WTC11 (cell line): ENCODE results near the gene CS.

ENCODE experiments used
- GRHL2 ChIP-seq: fragments of 250-450 bp; sonication (Bioruptor Pico); IDR thresholded peaks from 2 replicates; pipeline ENCODE4 v1.8.0; 2022; ENCODE audit warnings: mild to moderate bottlenecking, moderate library complexity; ENCODE audit not compliant: insufficient replicate concordance, severe bottlenecking
- NR1H2 ChIP-seq: sonication (generic); formaldehyde crosslinking; IDR thresholded peaks from 2 replicates; pipeline ENCODE4 v1.9.0; 2021; ENCODE audit warnings: mild to moderate bottlenecking, moderate library complexity, missing genetic modification reagents
- TEAD1 ChIP-seq: sonication (generic); formaldehyde crosslinking; IDR thresholded peaks from 2 replicates; pipeline ENCODE4 v1.8.0; 2022; ENCODE audit warnings: mild to moderate bottlenecking, missing genetic modification reagents
- TF ChIP-seq, protein P1 (sequence below): fragments of 200-600 bp; IDR thresholded peaks from 2 replicates; pipeline ENCODE4 v1.8.0; 2022; ENCODE audit warnings: antibody characterized with exemption
- TF ChIP-seq, protein P2 (sequence below): sonication (generic); formaldehyde crosslinking; IDR thresholded peaks from 2 replicates; pipeline ENCODE4 v1.8.0; 2022; ENCODE audit warnings: mild to moderate bottlenecking, missing genetic modification reagents
- TF ChIP-seq, protein P3 (sequence below): sonication (generic); formaldehyde crosslinking; IDR thresholded peaks from 2 replicates; pipeline ENCODE4 v1.8.0; 2022; ENCODE audit warnings: mild to moderate bottlenecking, missing genetic modification reagents

DNA sequence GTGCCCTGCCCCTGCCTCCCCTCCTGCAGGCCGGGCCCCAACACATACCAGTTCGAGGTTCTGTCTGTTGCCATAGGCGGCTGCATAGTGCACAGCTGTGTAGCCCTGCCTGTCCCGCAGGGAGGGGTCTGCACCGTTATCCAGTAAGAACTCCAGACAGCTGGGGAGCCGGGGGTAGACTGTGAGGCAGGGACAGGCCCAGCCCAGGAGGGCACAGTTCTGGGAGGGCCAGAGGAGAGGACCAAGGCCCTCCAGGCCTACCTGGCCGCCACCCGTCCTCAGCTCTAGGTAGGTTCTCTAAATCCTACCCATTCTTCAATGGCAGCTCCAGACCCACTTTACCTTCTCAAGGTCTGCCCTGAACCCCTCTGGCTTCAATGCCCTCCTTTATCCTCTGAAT is 51.4 kb downstream of the CS start:
- TF ChIP-seq NR1H2 (no peak), TEAD1 (CRISPR knock-in tag) (no peak), GRHL2 (no peak)
- TF ChIP-seq, protein P1, sequence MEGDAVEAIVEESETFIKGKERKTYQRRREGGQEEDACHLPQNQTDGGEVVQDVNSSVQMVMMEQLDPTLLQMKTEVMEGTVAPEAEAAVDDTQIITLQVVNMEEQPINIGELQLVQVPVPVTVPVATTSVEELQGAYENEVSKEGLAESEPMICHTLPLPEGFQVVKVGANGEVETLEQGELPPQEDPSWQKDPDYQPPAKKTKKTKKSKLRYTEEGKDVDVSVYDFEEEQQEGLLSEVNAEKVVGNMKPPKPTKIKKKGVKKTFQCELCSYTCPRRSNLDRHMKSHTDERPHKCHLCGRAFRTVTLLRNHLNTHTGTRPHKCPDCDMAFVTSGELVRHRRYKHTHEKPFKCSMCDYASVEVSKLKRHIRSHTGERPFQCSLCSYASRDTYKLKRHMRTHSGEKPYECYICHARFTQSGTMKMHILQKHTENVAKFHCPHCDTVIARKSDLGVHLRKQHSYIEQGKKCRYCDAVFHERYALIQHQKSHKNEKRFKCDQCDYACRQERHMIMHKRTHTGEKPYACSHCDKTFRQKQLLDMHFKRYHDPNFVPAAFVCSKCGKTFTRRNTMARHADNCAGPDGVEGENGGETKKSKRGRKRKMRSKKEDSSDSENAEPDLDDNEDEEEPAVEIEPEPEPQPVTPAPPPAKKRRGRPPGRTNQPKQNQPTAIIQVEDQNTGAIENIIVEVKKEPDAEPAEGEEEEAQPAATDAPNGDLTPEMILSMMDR = no peak
- TF ChIP-seq, protein P2, sequence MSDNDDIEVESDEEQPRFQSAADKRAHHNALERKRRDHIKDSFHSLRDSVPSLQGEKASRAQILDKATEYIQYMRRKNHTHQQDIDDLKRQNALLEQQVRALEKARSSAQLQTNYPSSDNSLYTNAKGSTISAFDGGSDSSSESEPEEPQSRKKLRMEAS (CRISPR knock-in tag) = no peak
- TF ChIP-seq, protein P3, sequence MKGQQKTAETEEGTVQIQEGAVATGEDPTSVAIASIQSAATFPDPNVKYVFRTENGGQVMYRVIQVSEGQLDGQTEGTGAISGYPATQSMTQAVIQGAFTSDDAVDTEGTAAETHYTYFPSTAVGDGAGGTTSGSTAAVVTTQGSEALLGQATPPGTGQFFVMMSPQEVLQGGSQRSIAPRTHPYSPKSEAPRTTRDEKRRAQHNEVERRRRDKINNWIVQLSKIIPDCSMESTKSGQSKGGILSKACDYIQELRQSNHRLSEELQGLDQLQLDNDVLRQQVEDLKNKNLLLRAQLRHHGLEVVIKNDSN (CRISPR knock-in tag) = no peak
